Measurements from ENCODE around the gene SH3BGRL2. TPM values are rescaled to one million over a fixed set of nuclear protein-coding genes. Genes with fewer than 3 reads are reported as not detected.

SH3BGRL2 gene
- total RNA-seq, 1 experiment from 2014 or later, result 5.2 TPM

- RAD21 ChIA-PET (ENCODE audit: low non-redundant PET in 1 of 2, low total read pairs in 2 of 2, uncharacterized antibody in 2 of 2, unreplicated experiment in 2 of 2), result interaction anchor here (1.5 to 1.6 kb wide), 2 partner anchors 41 to 241 kb away, joined by 3 read pairs; partner anchors contain the start of gene SH3BGRL2 (in 1 of the 2)
- Histone ChIP-seq H3K27ac (ENCODE audit: low read depth, low read length) (no peak overlapping the region), H3K9ac (ENCODE audit: low read length) (no peak overlapping the region)
- TF ChIP-seq MAX (IDR thresholded peaks at IDR 0.05), result no peak
- TF ChIP-seq FOSL1 (IDR thresholded peaks at IDR 0.05; ENCODE audit: low read depth), result no peak
- TF ChIP-seq YY1 (IDR thresholded peaks at IDR 0.05; ENCODE audit: extremely low read depth, insufficient replicate concordance, low read depth, low read length), result no peak
- no peak for TF ChIP-seq ELF1 (IDR thresholded peaks at IDR 0.05; ENCODE audit: borderline replicate concordance, low read depth)
- no peak for TF ChIP-seq EGR1 (IDR thresholded peaks at IDR 0.05; ENCODE audit: low read depth)
- no peak for TF ChIP-seq POLR2A (IDR thresholded peaks at IDR 0.05; ENCODE audit: borderline replicate concordance, extremely low read depth, insufficient read depth, insufficient read length)
- TF ChIP-seq EZH2 (IDR thresholded peaks at IDR 0.05), result no peak
- peak; percentile 32; the same call in 1 of the 2 replicates for TF ChIP-seq CEBPB (IDR thresholded peaks at IDR 0.05; ENCODE audit: low read depth)
- no peak for TF ChIP-seq JUND (IDR thresholded peaks at IDR 0.05)
- no peak for TF ChIP-seq ATF3 (IDR thresholded peaks at IDR 0.05)
- TF ChIP-seq POLR2AphosphoS5 (IDR thresholded peaks at IDR 0.05; ENCODE audit: low read depth, low read length), result no peak
- TF ChIP-seq RAD21 (IDR thresholded peaks at IDR 0.05; ENCODE audit: low read depth), result peak; percentile 86
- no peak for TF ChIP-seq SRF (IDR thresholded peaks at IDR 0.05; ENCODE audit: low read depth)
- TF ChIP-seq ZFX (IDR thresholded peaks at IDR 0.05), result no peak
- TF ChIP-seq CTCF (IDR thresholded peaks at IDR 0.05 in 2 of 3, conservative IDR thresholded peaks at IDR 0.05 in 1 of 3; ENCODE audit: borderline replicate concordance in 1 of 3, insufficient read depth in 1 of 3, low read depth in 2 of 3, low read length in 2 of 3), result peak; percentile 58 to 81 (median 59); a peak in 5 of 6 replicates
- TF ChIP-seq ZBTB33 (IDR thresholded peaks at IDR 0.05; ENCODE audit: extremely low read depth, insufficient replicate concordance, low read length), result no peak
- TF ChIP-seq SIN3A (IDR thresholded peaks at IDR 0.05; ENCODE audit: low read depth), result no peak
- TF ChIP-seq CBX3 (IDR thresholded peaks at IDR 0.05; ENCODE audit: low read depth), result no peak
- TF ChIP-seq TCF7L2 (IDR thresholded peaks at IDR 0.05; ENCODE audit: borderline replicate concordance, extremely low read depth, insufficient read depth, insufficient read length), result peak; percentile 32
- TF ChIP-seq REST (IDR thresholded peaks at IDR 0.05; ENCODE audit: low read depth), result no peak
Measured at GRCh38 chr6:79672631-79673111, 41.5 kb downstream of the SH3BGRL2 start.

More at GRCh38 chr6:79672631-79673111, 41.5 kb downstream of the SH3BGRL2 start:
- no peaks in the 10 kb centered on the region for H3K9me2 ChIP-seq (ENCODE audit: insufficient read depth)
- DNase-seq (ENCODE audit: low read depth, low spot score) (peak; percentile 32), ATAC-seq (peak; percentile 62)
- peaks cover 14 to 23% of the 10 kb centered on the region in 2 experiments for H3K4me1 ChIP-seq (ENCODE audit: control insufficient read depth in 1 of 2, insufficient read depth in 2 of 2, low read length in 2 of 2)
- H2AFZ ChIP-seq (ENCODE audit: low read depth, low read length, poor library complexity, severe bottlenecking), result no peak overlapping the region
- POLR2A ChIA-PET, result interaction anchor here (0.9 kb wide), 1 partner anchor 103 kb away, joined by 3 read pairs; no protein-coding TSS in a partner anchor
- no peak overlapping the region for H3K4me3 ChIP-seq (replicated peaks in 1 of 2; ENCODE audit: low read depth in 1 of 2, low read length in 2 of 2)
- no peaks in the 10 kb centered on the region for H3K36me3 ChIP-seq (ENCODE audit: control insufficient read depth in 1 of 2, insufficient read depth in 2 of 2, low read length in 2 of 2)
- no peaks in the 10 kb centered on the region for H3K27me3 ChIP-seq (ENCODE audit: insufficient read depth, low read length)
- CTCF ChIA-PET, result interaction anchor here (0.6 to 1.8 kb wide), 13 partner anchors 7 to 241 kb away, joined by 3 to 23 read pairs (median 3); partner anchors contain the start of gene LCA5
- H3K4me2 ChIP-seq (ENCODE audit: low read length), result peak overlapping the region; percentile 58; the same call in 1 of the 2 replicates
- intact Hi-C loops (cut with micrococcal nuclease), result loop anchor here (1.0 to 2.0 kb wide), 2 partner anchors 102 to 196 kb away; no protein-coding TSS in a partner anchor
- BruUV-seq (replicated peaks), result no TSS peak
- H3K79me2 ChIP-seq (ENCODE audit: insufficient read depth, low read length), result no peaks in the 10 kb centered on the region
- no peaks in the 10 kb centered on the region for H4K20me1 ChIP-seq (ENCODE audit: insufficient read depth)
- H3K9me3 ChIP-seq (ENCODE audit: control insufficient read depth in 1 of 2, insufficient read depth in 1 of 2, low read depth in 1 of 2, low read length in 2 of 2), result no peaks in the 10 kb centered on the region

Measured in HCT116 (cell line).